T follicular helper cell (primary cell): Measurements from ENCODE around the gene DCAF5.
"Not testable (repeated sequence)": the region's sequence is repeated elsewhere in the genome, so short reads cannot be mapped to it uniquely, and the experiment has no call there.

Experiments used
- DNase-seq: peaks from one replicate; pipeline ENCODE4 v3.0.0-alpha.2; 2020; ENCODE audit warnings: low read depth

DCAF5 gene

DNA sequence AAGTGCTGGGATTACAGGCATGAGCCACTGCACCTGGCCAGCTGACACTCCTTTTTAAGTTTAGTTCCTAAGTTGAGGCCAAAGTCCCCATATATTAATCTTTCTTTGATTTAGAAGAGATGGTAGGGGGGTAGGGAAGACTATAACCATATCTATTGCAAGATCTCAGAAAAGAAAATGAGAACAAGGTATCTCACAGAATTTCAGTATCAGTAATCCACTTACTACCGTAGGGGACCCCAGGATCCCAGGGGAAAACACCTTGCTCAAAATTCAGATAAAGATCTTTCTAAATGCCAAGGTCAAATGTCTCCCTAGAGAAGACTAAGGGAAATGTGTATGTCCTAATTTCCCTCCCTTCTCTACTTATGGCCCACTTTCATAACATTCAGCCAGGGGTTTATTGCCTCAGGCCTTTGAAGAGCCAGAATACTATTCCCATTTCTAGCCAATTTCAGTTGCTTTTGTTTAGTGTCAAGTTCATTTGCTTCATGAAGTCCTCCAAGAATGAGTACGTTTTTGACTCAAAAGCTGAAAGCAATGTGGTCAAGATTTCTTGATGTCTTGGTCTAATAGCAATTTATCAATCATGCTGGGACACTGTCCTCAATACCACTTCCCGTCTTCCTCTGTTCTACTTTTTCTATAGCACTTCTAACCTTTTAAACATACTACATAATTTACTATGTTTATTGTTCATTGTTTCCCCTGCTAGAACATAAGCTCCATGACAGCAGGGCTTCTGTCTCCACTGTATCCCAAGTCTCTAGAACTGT lies 86.3 kb downstream of the DCAF5 start:
- DNase-seq = no peak

- not testable (repeated sequence) for DNase-seq
Observed at GRCh38 chr14:69065934-69066333, 87.0 kb downstream of the DCAF5 start.

- DNase-seq = no peak
Observed at GRCh38 chr14:69064596-69064995, 88.3 kb downstream of the DCAF5 start.

GRCh38 chr14:69059658-69060623 lies 93.0 kb downstream of the DCAF5 start:
- no peak for DNase-seq

DNA sequence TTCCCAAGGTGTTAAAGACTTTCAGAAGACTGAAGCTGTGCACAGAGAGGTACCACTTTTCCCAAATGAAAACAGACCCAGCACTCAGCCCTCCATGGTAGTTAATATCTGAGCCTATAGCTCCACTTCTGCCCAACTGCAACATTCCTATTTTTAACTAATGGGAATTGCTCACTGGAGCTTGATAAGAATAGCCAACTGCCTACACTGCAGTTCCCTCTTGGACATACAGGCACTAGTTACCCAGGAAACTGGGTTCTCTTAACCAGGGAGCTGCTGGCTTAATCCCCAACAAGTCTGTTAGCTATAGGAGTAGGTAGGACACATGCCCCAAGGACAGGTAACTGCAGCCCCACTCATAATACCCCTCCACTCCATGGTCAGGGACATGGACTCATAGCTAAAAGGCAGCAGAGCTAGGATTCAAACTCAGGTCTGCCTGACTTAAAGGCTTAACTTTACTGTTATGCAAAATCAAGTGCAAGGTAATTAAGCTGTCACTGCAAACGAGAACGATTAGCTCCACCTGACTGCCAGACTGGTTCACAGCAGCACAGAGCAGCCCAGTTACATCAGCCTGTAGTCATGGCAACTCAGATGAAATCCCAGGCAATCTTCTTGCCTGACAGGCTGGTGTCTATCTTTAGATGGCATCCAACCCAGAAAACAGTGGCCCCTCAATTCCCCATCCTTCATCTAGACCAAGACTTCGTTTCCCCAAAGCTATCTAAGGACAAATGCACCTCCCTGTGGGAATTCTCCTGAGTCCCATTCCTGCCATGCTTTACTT lies 96.7 kb downstream of the DCAF5 start:
- no peak for DNase-seq

- no peak for DNase-seq
Observed at GRCh38 chr14:69055125-69055524, 97.8 kb downstream of the DCAF5 start.

- no peak for DNase-seq
Observed at GRCh38 chr14:69054030-69054429, 98.9 kb downstream of the DCAF5 start.

- DNase-seq = no peak
Observed at GRCh38 chr14:69052181-69052601, 100.7 kb downstream of the DCAF5 start.

GRCh38 chr14:69050240-69051184 lies 102.4 kb downstream of the DCAF5 start:
- DNase-seq = no peak

DNA sequence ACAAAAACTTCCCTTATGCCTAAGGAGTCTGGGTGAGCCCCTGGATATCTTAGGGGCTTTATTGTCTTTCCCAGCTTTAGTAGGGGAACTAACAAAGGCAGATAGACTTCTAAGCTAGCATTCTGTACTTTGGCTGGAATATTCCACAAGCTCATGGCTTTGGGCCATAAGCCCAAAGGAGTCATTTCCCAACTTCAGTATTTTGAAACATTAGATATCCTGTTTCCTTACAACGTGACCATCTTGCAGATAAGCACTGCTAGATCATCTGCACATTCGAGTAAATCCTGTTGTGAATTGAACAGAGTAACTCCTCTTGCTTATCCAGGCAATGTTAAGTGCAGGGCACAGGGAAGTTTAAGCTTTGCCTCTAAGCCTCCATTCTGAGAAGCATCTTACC lies 103.2 kb downstream of the DCAF5 start:
- no peak for DNase-seq

- DNase-seq = no peak
Observed at GRCh38 chr14:69048456-69048855, 104.5 kb downstream of the DCAF5 start.

- no peak for DNase-seq
Observed at GRCh38 chr14:69047255-69047654, 105.7 kb downstream of the DCAF5 start.

DNA sequence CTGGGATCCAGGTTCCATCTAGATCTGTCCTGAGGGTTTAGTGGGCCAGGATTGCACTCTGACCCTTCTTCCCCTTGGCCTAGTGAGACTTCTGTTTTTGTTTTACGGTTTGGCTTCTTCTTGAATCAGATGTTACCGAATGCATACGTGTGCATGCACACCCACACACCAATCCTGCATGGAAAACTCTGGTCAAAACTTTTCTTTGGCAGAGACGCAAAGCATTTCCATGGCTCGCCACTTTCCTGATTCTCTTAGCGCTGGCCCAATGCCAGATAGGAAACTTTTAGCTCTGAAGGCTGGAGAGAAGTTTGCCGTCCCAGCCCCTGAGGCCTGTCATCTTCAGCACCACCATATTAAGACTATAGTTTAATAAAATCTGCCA lies 106.5 kb downstream of the DCAF5 start:
- no peak for DNase-seq

- no peak for DNase-seq
Observed at GRCh38 chr14:69045857-69046475, 107.0 kb downstream of the DCAF5 start.

DNA sequence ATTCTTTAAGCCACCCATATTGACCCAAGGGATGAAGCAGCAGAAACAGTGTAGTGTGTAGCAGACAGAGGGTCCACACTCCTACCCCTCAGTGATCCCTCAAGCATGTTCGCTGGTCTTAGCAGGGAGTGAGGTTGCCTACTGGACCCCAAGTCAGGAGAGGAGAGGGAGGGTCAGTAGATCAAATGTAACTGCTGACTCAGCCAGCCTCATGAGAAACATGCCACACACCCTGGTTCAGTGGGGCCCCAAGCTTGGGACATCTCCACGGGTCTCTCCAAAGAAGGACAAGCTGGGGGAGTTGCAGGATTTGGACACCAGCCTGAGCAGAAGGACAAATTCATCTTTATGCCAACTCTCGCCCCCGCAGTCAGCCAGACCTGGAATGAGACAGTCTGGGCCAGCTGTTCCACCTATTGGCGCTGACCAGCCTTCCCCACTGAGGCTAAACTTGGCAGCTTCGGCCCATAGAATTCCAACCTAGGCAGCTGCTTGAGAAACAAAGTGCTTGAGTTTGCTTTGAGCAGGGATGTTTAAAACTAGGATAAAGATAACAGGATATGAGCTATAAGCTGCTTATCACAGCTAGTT lies 107.9 kb downstream of the DCAF5 start:
- DNase-seq = no peak

GRCh38 chr14:69044296-69044695 lies 108.6 kb downstream of the DCAF5 start:
- no peak for DNase-seq

- no peak for DNase-seq
Observed at GRCh38 chr14:69043596-69044260, 109.2 kb downstream of the DCAF5 start.

GRCh38 chr14:69042787-69043444 lies 110.0 kb downstream of the DCAF5 start:
- no peak for DNase-seq

GRCh38 chr14:69042299-69042698 lies 110.6 kb downstream of the DCAF5 start:
- no peak for DNase-seq
